HepG2 (cell line): ENCODE data around the gene MRFAP1. TPM values are rescaled to one million over a fixed set of nuclear protein-coding genes. Genes with fewer than 3 reads are reported as not detected.
A peak's percentile ranks its signal among the peaks of the same experiment; 100 is the strongest.

Source experiments
- DZIP1 ChIP-seq: sonication (generic); formaldehyde crosslinking; IDR thresholded peaks from 2 replicates; pipeline ENCODE4 v1.5.0; 2020; ENCODE audit warnings: mild to moderate bottlenecking, missing genetic modification reagents
- ETV6 ChIP-seq: sonication (generic); formaldehyde crosslinking; conservative IDR thresholded peaks from 2 replicates; pipeline ENCODE4 v1.4.0; 2020; ENCODE audit warnings: missing genetic modification reagents
- GPBP1L1 ChIP-seq: sonication (generic); formaldehyde crosslinking; IDR thresholded peaks from 2 replicates; pipeline ENCODE4 v1.5.0; 2020; ENCODE audit warnings: mild to moderate bottlenecking, missing genetic modification reagents
- KDM3A ChIP-seq: IDR thresholded peaks from 2 replicates; pipeline ENCODE4 v1.6.1; 2018; ENCODE audit warnings: low read depth, missing compliant biosample characterization
- NR2F1 ChIP-seq, 2 experiments: fragments of 450-650 bp in 1 of 2; formaldehyde crosslinking in 1 of 2; IDR thresholded peaks; 2 replicates each; pipeline versions ENCODE4 v1.5.0 to v1.6.1; 2016 to 2020; ENCODE audit warnings: mild to moderate bottlenecking in 1 of 2, missing compliant biosample characterization in 1 of 2, missing genetic modification reagents in 1 of 2, moderate library complexity in 1 of 2
- PAXIP1 ChIP-seq: sonication (generic); formaldehyde crosslinking; conservative IDR thresholded peaks from 2 replicates; pipeline ENCODE4 v1.4.0; 2020; ENCODE audit warnings: mild to moderate bottlenecking, missing genetic modification reagents, moderate library complexity
- ZNF260 ChIP-seq: sonication (generic); formaldehyde crosslinking; IDR thresholded peaks from 2 replicates; pipeline ENCODE4 v1.4.0; 2020; ENCODE audit warnings: missing genetic modification reagents, low read depth, mild to moderate bottlenecking, borderline replicate concordance
- ZNF33B ChIP-seq: sonication (generic); formaldehyde crosslinking; IDR thresholded peaks from 2 replicates; pipeline ENCODE4 v1.5.1; 2020; ENCODE audit warnings: mild to moderate bottlenecking, missing genetic modification reagents
- ZNF34 ChIP-seq: sonication (generic); formaldehyde crosslinking; IDR thresholded peaks from 2 replicates; pipeline ENCODE4 v1.4.0; 2020; ENCODE audit warnings: mild to moderate bottlenecking, missing genetic modification reagents, borderline replicate concordance
- ZNF558 ChIP-seq: sonication (generic); formaldehyde crosslinking; IDR thresholded peaks from 2 replicates; pipeline ENCODE4 v1.9.0; 2022; ENCODE audit warnings: mild to moderate bottlenecking, missing genetic modification reagents, borderline replicate concordance
- ZNF850 ChIP-seq: sonication (generic); formaldehyde crosslinking; conservative IDR thresholded peaks from 2 replicates; pipeline ENCODE4 v1.9.0; 2021; ENCODE audit warnings: mild to moderate bottlenecking, missing genetic modification reagents
- polyA plus RNA-seq, 8 experiments: library from polyadenylated mRNA; depleted of rRNA in 3 of 8; stranded (reverse) in 7 of 8; unstranded in 1 of 8; fragments of >200 nt; fragmentation: Illumina TruSeq in 4 of 8; extraction: Trizol in 4 of 8; gene quantifications; 2 replicates each; pipeline versions ENCODE4 v1.2.1 to v1.2.3, GENCODE V29; 2011 to 2016; ENCODE audit warnings: low read depth in 4 of 8, missing spikeins in 1 of 8, mixed read lengths in 1 of 8; ENCODE audit not compliant: insufficient read depth in 1 of 8
- total RNA-seq, 5 experiments: library from RNA; depleted of rRNA; stranded (reverse); fragments of >200 nt; fragmentation: Illumina TruSeq; extraction: Trizol; gene quantifications; 2 replicates each; pipeline ENCODE4 v1.2.3, GENCODE V29; 2016; ENCODE audit warnings: low read depth in 1 of 5

Gene MRFAP1
- total and polyA plus RNA-seq, 2 of the 13 experiments (the other 11 are each of a cell fraction or from before 2014, with no cell fraction given) = 112 to 158 TPM

DNA sequence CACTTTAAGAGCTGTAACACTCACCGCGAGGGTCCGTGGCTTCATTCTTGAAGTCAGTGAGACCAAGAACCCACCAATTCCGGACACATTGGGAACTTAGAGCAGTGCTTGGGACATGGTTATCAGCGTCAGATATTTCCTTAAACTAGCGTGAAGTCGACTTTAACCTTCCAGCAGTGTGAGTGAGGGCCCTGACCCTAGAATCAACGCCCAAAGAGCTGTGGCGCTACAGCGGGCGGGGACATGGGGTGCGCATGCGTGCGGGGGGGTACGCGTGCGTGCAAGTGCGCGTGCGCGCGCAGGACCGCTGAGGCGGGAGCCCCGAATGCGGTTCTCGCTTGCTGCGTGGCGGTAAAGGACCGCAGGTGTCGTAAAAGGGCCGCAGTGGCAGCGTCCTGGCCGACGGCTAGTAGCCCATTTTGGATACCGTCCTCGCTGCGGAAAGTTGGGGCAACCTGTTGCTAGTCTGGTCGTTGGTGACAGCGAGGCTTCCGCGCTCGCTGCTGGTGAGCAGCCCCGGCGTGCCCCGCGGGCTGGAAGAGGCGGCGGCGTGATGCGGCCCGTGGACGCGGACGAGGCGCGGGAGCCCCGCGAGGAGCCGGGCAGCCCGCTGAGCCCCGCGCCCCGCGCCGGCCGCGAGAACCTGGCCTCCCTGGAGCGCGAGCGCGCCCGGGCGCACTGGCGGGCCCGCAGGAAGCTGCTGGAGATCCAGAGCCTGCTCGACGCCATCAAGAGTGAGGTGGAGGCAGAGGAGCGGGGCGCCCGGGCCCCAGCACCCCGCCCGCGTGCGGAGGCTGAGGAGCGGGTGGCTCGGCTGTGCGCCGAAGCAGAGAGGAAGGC is 33.4 kb downstream of the MRFAP1 start (continued):
- TF ChIP-seq PAXIP1 (peak; percentile 46), ZNF33B (peak; percentile 38; the same call in 1 of the 2 replicates), KDM3A (CRISPR knock-in tag) (no peak), ZNF850 (CRISPR knock-in tag) (peak; percentile 87; the same call in 1 of the 2 replicates), ZNF558 (CRISPR knock-in tag) (no peak; the same call in 1 of the 2 replicates), DZIP1 (CRISPR knock-in tag) (peak; percentile 74; the same call in 1 of the 2 replicates), ETV6 (CRISPR knock-in tag) (no peak; the same call in 1 of the 2 replicates), ZNF34 (CRISPR knock-in tag) (no peak), ZNF260 (no peak), NR2F1 (CRISPR knock-in tag; IDR thresholded peaks at IDR 0.05) (peak in 1 of 2 experiments; percentile 26; a peak in 1 of 4 replicates), GPBP1L1 (CRISPR knock-in tag) (no peak)
